ENCODE data around the gene FOLR2.

Gene FOLR2

DNA sequence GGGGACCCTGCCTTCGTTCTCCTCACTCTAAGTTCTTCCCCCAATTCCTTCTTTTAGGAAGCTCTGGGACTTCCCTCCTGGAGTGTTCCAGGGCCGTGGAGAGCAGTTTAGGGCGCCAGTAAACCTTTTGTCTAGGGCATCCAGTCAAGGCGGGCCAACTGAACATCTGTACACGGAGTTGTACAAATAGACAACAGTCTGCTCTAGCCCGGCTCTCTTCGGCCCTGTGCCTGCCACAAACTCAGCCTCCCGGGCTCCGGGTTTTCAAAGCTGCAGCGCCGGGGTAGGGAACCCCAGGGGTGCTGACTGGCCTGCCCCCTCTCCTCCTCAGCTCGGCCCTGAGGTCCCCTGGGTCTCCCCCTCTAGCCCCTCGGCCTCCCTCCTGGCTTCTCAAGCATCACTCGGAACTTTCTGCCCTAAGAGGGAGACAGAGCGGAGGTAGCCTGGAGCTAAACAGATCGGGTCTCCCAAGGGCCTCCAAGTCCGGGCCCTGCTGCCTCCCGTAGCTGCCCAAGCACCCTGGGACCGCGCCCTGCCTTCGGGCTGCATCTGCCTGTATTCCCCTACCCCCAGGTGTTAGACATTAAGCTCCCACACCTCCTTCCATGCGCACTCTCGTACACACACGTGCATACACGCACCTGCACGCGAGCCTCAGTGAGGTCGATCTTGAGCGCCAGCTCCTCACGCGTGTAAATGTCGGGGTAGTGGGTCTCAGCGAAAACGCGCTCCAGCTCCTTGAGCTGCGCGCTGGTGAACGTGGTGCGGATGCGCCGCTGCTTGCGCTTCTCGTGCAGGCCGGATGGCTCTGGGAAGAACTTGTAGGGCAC is 24.1 kb downstream of the FOLR2 start:
- TF ChIP-seq, protein P1, sequence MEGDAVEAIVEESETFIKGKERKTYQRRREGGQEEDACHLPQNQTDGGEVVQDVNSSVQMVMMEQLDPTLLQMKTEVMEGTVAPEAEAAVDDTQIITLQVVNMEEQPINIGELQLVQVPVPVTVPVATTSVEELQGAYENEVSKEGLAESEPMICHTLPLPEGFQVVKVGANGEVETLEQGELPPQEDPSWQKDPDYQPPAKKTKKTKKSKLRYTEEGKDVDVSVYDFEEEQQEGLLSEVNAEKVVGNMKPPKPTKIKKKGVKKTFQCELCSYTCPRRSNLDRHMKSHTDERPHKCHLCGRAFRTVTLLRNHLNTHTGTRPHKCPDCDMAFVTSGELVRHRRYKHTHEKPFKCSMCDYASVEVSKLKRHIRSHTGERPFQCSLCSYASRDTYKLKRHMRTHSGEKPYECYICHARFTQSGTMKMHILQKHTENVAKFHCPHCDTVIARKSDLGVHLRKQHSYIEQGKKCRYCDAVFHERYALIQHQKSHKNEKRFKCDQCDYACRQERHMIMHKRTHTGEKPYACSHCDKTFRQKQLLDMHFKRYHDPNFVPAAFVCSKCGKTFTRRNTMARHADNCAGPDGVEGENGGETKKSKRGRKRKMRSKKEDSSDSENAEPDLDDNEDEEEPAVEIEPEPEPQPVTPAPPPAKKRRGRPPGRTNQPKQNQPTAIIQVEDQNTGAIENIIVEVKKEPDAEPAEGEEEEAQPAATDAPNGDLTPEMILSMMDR (conservative IDR thresholded peaks at IDR 0.05; ENCODE audit: low read depth, low read length): no peak
- no peak for DNase-seq (ENCODE audit: low read depth)
- H3K4me3 ChIP-seq (ENCODE audit: low read length): no peak overlapping the region

DNA sequence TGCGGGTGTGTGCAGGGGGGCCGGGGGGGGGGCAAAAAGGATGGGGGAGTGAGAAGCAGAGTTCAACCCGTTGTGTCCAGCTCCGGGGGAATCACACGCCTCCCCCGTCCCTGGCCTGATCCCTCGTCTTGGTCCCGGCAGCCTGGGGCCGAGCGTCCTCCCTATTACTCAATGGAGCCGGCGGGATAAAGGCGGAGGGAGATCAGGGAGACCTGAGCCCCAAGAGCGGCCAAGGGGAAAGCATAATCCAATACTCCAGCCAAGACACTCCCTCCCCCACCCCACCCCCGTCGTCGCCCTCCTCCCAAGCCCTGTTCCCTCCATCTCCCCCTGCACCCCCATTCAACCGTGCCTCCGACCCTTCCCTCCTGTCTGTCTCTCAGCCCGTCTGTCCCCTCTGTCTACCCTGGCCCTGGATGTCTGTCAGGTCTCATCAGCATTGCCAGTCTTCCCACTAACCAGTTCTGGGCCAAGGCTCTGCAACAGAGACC is 24.7 kb downstream of the FOLR2 start:
- TF ChIP-seq, protein P1 (conservative IDR thresholded peaks at IDR 0.05; ENCODE audit: low read depth, low read length): no peak
- no peak for DNase-seq (ENCODE audit: low read depth)
- H3K4me3 ChIP-seq (ENCODE audit: low read length): no peak overlapping the region

DNA sequence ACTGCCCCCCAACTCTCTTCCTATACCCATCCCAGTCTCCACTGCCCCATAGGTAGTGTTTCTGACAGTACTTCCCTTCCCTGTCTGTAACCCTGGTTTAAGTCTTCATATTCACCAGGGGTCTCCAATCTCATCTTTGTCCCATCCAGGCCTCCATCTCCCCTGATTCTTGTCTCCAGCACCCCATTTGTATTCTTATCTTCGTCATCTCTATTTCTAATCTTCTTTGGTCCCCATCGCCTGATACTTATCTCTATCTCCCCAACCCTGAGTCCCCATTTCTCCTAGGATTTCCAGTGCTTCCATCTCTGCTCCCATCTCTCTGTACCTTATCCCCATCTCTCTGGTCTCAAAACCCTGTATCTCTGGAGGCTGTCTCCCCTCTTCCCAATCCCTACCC is 25.5 kb downstream of the FOLR2 start:
- H3K4me3 ChIP-seq (ENCODE audit: low read length): no peak overlapping the region
- TF ChIP-seq, protein P1 (conservative IDR thresholded peaks at IDR 0.05; ENCODE audit: low read depth, low read length): no peak

DNA sequence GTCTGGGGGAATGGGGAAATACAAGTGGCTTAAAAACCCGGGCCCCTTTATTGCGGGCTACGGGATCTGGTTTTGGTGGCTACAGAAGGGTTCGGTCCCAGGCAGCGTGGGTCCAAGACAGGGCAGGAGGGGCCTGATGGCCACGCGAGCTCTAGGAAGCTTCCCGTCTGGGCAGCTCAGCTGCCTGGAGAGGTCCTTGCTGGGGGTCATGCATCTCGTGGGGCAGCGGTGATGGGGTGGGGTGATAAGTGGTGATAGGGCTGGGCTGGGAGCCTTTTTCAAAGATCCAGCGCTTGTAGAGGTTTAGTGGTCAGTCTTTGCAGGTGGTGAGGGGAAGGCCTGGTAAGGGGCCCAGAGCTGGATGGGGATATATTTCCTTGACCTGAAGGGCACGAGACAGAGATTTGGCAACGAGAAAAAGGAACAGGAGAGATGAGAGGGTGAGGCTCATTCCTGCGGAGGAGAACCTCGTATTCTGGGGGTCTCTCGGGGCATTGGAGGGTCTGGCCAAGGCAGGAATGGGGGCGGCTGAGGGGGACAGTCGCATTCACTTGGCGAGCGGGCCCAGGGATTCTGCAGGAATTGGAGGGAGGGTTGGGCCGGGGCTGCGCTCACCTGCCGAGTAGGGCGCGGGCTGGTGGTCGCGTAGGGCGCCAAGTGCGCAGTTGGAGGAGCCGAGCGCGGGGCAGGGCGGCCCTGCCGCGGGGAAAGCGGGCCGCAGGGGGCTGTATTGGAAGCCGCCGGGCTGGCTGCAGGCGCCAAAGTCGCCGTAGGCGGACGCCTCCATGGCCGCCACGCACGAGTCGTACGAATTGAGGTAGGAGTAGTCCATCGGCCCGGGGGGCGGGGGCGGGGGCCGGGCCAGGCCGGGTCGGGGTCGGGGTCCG is 26.8 kb downstream of the FOLR2 start:
- TF ChIP-seq, protein P1 (conservative IDR thresholded peaks at IDR 0.05; ENCODE audit: low read depth, low read length): no peak
- no peak overlapping the region for H3K4me3 ChIP-seq (ENCODE audit: low read length)
- no peak for DNase-seq (ENCODE audit: low read depth)

More for the DNA sequence above, 25.5 kb downstream of the FOLR2 start:
- DNase-seq (ENCODE audit: low read depth): no peak

DNA sequence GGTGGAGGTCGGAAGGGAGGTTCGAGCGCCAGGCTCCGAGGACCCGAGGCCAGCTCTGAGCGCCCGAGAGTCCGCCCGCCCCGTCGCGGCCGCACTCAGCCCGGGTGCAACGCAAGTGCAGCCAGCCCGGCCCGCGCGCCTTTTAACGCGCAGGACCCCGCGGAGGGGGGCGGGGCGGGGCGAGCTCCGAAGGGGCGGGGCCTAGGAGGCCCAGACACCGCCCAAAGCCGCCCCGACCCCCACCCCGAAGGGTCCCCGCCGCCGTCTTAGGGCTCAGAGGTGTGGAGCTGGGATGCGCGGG is 27.4 kb downstream of the FOLR2 start, which contains the start of gene PHOX2A:
Gene PHOX2A, minus strand, starts transcription at position 117 of the 301 bp plus-strand sequence. CDS start 172 bp downstream, outside the sequence.
- DNase-seq (ENCODE audit: low read depth): no peak
- TF ChIP-seq, protein P1 (conservative IDR thresholded peaks at IDR 0.05; ENCODE audit: low read depth, low read length): no peak
- peak within 1 kb of the TSS; percentile 10 for H3K4me3 ChIP-seq (ENCODE audit: low read length)

DNA sequence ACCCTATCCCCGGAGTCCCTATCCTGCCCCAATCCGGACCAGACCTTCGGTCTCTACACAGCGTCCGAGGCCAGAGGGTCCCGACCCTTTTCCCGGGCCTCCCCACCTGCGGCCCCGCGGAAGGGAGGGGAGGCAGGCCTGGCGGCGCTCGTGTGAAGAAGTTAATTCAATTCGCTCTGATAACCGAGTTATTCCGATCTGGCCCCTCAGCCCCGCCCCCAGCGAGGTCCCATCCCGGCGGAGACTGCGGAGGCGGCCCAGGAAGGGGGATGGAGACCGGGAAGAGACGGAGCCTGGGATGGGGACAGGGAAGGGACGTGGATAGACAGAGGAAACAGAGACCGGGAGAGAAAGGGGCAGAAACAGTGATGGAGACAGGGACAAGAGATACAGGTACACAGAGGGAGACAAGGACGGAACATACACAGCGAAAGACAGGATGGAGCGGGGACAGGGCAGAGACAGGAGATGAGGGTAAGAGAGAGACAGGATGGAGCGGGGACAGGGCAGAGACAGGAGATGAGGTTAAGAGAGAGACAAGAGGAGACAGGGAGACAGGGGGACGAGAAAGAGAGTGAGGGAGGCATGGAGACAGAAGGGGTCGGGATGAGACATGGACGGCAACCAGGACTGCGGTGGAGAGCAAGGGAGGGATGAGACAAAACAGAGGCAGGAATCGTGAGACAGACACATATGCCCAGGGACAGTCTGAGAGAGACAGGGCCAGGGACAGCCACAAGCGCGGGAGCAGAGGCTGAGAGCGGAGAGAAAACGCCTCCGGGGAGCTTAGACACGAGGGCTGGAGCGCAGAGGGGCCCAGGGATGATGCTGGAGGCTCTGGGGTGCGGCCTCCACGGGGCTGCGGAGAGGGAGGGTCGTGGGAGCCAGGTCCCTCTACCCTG is 28.0 kb downstream of the FOLR2 start:
- peak overlapping the region; percentile 10 for H3K4me3 ChIP-seq (ENCODE audit: low read length)
- no peak for DNase-seq (ENCODE audit: low read depth)

More for the DNA sequence above, 28.0 kb downstream of the FOLR2 start:
- TF ChIP-seq, protein P1 (conservative IDR thresholded peaks at IDR 0.05; ENCODE audit: low read depth, low read length): no peak

All from retinal pigment epithelial cell (primary cell).